Measurements from ENCODE around the gene SLC6A1.

Gene SLC6A1

GRCh38 chr3:10972072-10972782, 20.3 kb upstream of the SLC6A1 start:
- no peak for DNase-seq

GRCh38 chr3:10973046-10973595, 19.4 kb upstream of the SLC6A1 start:
- DNase-seq = no peak

GRCh38 chr3:10974131-10974530, 18.4 kb upstream of the SLC6A1 start:
- no peak for DNase-seq

GRCh38 chr3:10974746-10975375, 17.7 kb upstream of the SLC6A1 start:
- DNase-seq = no peak

GRCh38 chr3:10975695-10976234, 16.8 kb upstream of the SLC6A1 start:
- DNase-seq = no peak

- peak; percentile 3 for DNase-seq
Observed at GRCh38 chr3:10976770-10977169, 15.8 kb upstream of the SLC6A1 start.

- no peak for DNase-seq
Observed at GRCh38 chr3:10977892-10978510, 14.5 kb upstream of the SLC6A1 start.

GRCh38 chr3:10978956-10979355, 13.6 kb upstream of the SLC6A1 start:
- no peak for DNase-seq

- DNase-seq = no peak
Observed at GRCh38 chr3:10980312-10980711, 12.2 kb upstream of the SLC6A1 start.

- DNase-seq = no peak
Observed at GRCh38 chr3:10981031-10981430, 11.5 kb upstream of the SLC6A1 start.

- DNase-seq = no peak
Observed at GRCh38 chr3:10981961-10982360, 10.6 kb upstream of the SLC6A1 start.

- DNase-seq = no peak
Observed at GRCh38 chr3:10982782-10983181, 9.8 kb upstream of the SLC6A1 start.

GRCh38 chr3:10983219-10983916, 9.2 kb upstream of the SLC6A1 start:
- DNase-seq = peak; percentile 47

- no peak for DNase-seq
Observed at GRCh38 chr3:10984371-10984896, 8.1 kb upstream of the SLC6A1 start.

GRCh38 chr3:10985181-10985580, 7.4 kb upstream of the SLC6A1 start:
- DNase-seq = no peak

- DNase-seq = no peak
Observed at GRCh38 chr3:10986592-10986991, 6.0 kb upstream of the SLC6A1 start.

- no peak for DNase-seq
Observed at GRCh38 chr3:10988001-10988665, 4.4 kb upstream of the SLC6A1 start.

GRCh38 chr3:10988991-10989484, 3.5 kb upstream of the SLC6A1 start:
- no peak for DNase-seq

GRCh38 chr3:10992943-10993728, 588 bp downstream of the SLC6A1 start:
- DNase-seq = no peak

GRCh38 chr3:10993729-10994065, 1.1 kb downstream of the SLC6A1 start:
- DNase-seq = no peak

GRCh38 chr3:10994306-10994705, 1.8 kb downstream of the SLC6A1 start:
- no peak for DNase-seq

All from activated CD4-positive, alpha-beta T cell treated with anti-CD3 and anti-CD28 coated beads, Interleukin-2, Interleukin-6, amounts not matched to agents 100 ng/mL and 50 ng/mL, durations not matched to agents 16 hours and 8 hours (primary cell).